Activated CD4-positive, alpha-beta T cell treated with anti-CD3 and anti-CD28 coated beads for 48 hours (primary cell): Measurements from ENCODE around the gene FNBP1.
A peak's percentile ranks its signal among the peaks of the same experiment; 100 is the strongest.
"Not testable (repeated sequence)": the region's sequence is repeated elsewhere in the genome, so short reads cannot be mapped to it uniquely, and the experiment has no call there.

Experiments
- DNase-seq: peaks from one replicate; pipeline ENCODE4 v3.0.0-alpha.2; 2020

Gene FNBP1

DNA sequence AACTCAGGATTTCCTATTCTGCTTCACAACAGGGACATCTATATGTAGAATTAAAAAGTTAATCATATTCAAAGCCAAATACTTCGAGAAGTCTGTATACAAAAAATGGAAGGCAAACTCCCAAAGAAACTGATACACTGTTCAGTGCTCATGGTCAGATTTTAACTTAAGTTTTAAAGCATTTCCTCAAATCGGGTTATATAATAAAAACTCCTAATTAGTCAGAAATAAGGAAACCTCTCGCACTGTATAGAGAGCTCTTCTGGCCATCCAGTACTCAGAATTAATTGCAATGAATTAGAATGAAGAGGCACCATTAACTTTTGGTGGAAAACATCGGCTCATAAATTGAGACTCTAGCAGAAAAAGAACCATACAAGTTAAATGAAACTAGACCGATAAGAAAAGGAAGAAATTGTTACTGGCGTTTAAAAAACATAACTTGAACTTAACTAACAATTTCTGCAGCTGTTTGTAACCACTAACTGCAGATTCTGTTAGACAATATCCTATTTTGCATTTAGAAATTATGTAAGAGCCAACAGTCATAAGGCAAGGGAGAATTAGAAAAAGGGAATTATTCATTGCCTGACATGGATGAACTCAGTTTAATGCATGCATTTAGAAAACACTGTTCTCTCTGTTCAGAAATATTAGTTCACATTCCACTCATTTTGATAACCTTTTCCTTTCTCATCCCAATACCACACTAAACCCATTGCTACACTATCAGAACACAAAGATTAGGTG is 96.6 kb downstream of the FNBP1 start:
- DNase-seq: no peak

DNA sequence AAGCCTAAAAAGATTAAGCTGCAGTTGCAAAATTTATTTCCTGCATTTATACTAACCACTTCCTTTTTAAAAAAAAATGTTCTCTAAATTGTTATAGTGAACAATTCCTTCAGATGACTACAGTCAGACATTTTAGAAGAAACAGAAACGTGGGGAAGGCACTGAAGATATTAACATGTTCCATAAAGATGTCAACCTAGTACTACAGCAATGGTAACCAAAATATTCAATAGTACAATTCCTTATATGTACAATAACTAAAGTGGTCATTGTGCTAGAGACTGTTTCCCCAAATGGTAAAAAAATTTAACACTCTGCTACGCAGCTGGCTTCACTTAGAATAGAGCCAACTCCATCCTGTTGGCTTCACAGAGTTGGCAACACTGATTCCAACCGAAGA is 97.7 kb downstream of the FNBP1 start:
- DNase-seq: no peak

DNA sequence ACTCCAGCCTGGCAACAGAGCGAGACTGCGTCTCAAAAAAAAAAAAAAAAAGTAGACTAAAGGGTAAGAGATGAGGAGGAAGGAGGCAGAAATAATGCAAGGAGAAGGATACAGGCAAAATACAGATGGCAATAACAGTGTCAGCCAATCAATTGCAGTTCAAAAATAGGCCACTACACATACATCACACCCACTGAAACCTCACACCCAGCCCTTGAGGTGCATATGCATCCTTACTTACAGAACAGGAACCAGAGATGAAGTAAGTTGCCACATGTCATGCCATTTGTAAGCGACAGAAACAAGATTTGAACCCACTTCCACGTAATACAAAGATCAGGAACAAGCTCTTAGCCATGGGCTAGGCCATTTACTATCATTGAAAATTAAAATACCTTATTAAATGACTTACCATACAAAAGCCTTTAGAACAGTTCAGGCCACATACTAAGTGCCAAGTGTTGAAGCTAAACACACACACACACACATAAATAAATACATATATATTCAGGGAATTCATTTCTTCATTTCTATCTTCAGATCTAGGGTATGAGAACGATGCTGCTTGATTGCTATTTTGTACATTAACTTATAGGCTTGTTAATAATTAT is 98.4 kb downstream of the FNBP1 start:
- peak; percentile 66 for DNase-seq

DNA sequence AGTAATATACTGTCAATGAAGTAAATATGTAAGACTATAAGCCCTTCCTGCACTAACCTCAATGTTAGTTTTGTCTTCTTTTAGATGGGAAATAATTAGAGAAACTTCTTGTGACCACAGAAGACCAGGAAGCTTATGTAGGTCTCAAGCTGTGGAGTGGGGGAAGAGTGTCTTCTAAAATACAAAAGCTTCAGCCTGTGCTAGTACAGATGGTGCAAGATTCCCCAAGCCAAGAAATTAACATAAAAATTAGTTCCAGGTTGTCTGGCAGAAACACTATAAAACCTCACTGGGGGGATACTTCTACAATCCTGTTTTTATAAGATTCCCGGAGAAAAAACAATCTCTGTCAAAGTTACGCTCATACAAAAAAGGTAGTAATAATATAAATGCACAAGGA is 103.6 kb downstream of the FNBP1 start:
- no peak for DNase-seq

DNA sequence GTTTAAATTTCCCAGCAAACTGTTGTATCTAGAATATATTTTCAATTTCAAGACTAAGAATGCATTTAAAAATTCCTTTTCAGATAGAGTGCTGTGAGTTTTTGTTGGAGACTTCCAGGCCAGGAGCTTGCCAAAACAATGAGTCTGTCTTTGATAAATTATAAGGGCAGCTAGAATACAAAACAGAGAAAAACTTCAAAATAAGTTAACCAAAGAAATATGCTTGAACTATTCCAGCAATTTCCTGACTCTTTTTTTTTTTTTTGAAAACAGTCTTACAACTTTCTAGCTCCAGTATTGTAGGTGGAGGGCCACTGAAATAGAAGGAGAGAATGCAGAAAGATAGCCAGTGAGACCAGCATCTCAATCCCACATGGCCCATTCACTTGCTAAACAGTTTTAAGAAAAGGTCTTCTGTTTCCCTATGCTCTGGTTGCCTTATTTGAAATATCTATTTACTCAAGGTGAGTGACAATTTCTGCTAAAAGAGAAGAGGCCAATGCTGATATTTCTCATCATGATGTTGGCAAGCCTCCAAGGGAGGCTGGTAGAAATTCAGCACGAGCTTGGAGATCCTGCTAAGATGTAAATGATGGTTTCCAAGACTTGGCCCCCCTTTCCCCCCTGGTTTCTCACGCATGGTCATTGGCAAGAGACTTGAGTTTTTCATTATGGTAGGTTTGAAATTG is 104.6 kb downstream of the FNBP1 start:
- DNase-seq: no peak

DNA sequence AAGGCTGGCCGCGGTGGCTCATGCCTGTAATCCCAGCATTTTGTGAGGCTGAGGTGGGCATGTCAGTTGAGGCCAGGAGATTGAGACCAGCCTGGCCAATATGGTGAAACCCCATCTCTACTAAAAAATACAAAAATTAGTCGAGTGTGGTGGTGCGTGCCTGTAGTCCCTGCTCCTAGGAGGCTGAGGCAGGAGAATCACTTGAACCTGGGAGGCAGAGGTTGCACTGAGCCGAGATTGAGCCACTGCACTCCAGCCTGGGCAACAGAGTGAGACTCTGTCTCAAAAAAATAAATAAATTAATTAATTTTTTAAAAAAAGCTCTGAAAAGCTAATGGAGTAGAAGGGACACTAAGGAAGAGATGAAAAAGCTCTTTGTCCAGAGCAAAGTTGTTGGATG is 105.1 kb downstream of the FNBP1 start:
- not testable (repeated sequence) for DNase-seq

DNA sequence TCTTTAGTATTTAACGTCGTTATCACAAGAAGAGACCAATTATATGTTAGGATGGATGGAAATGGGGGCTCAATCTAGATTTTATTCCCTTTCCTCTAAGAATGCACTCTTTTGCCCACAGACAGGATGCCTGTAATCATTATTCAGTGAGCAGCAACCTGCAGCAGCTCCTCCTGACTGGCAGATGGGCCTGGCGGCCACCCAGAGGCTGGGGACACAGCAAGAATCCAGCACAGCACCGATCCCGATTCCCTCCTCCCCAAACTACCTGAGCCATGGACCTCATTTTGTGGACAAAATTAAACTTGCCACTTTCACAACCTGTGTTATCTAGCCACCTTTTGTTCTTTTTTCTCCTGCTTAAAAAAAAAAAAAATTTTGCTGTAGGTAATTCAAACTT is 106.8 kb downstream of the FNBP1 start:
- no peak for DNase-seq

DNA sequence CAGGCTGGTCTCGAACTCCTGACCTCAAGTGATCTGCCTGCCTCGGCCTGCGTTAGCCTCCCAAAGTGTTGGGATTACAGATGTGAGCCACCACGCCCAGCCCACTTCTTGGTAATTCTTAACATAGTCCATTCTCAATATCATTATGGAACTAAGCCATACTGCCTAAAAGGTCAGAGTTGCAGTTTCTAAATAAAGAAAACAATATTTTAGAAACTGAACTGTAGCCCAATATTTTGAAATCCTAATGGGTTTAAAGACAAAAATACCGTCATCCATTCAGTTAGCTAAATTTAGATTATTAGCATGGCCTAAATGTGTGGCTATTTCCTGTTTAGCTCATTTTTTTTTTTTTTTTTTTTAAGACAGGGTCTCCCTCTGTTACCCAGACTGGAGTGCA is 108.2 kb downstream of the FNBP1 start:
- no peak for DNase-seq

DNA sequence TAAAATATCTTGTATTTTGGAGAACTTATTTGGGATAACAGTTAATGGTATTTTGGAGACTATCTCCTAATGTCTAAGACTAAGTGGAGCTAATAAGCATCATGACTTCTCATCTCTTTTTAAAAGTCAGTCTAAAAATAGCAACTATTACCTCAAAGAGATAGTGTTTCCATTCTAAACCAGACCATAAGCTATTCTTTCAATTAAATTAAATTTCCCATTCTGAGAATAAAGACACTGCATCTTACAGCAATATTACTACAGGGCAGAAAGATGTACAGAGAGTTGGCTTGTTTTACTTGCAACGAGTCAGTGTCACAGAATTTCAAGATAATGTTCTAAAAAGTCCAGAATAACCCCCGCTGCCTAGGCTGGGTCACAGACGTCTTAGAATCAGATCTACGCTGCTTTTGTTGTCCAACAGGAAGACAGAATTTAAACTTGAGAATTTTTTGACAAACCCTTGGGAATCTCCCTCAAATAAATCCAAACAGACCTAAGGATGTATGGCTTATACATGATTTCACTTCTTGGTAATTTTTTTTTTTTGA is 108.9 kb downstream of the FNBP1 start:
- no peak for DNase-seq

DNA sequence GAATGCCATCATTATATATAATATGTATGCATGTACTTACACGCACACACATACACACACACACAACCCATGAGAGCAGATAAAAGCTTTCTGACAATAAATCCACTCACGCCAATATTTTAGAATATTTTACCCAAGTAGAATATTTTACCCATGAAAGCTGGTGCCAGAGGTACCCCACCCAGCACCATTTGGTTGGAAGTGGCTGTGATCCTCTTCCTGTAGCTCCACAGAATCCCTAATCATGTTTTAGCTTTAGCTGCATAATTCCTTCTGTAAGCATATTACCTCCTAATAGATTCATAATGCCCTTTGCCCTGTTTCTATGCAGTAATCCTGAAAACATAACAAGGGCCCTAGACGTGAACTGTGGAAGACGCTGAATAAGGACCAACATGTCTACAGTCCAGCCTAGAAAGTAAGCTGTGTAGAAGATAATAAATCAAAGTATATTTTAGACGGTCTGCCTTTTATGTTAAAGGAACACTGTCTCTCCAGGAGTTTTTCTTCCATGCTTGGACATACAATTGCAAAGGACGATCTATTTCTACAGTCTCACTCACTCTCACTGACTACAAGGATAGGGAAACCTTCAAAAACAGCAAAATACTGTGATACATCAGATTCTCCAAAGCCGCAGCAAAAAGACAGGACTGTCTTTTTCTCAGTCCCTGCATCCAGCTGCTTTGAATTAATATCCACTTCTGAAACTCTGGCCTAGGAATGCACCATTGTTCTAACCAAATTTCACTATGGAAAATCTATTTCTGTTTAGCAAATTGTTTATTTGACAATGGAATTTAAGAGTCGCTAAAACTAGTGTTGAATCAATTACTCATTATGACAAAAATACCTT is 109.6 kb downstream of the FNBP1 start:
- no peak for DNase-seq

DNA sequence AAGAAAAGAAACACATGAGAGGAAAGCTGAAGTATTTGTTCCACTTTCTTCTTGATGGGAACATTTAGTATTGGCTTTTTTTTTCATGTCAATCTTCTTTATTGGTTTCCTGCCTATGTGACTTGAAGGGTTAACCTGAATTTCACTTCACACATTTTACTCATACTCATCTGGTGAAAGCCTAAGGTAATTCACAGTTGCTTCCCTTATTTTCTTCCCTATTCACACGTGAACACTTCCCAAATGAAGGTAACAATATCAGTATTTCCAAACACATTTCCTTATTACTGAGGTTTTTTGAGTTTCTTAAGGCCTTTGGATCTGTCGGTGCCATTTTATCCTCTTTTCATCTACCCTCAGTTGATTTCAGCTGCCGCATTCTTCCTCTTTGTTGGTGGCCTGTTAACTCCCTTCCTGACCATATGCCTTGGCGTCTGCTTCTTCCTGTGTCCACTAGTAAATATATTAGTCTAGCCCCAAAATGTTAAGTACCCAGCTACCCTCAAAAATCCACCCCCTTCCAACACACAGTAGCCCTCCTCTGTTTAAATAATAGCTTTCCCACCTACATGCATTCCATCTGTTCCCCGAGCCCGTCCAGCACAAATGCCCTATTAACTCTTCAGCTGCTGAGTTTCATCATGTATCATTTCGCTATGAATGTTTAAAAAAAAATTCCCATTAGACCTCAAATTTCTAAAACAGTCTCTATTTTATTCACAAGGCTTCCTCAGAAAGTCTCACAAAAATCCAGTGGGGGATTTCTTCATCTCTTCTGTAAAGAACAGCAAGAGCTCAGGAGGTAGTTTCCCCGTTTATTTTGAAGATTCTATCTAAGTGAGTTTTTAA is 110.5 kb downstream of the FNBP1 start:
- no peak for DNase-seq

DNA sequence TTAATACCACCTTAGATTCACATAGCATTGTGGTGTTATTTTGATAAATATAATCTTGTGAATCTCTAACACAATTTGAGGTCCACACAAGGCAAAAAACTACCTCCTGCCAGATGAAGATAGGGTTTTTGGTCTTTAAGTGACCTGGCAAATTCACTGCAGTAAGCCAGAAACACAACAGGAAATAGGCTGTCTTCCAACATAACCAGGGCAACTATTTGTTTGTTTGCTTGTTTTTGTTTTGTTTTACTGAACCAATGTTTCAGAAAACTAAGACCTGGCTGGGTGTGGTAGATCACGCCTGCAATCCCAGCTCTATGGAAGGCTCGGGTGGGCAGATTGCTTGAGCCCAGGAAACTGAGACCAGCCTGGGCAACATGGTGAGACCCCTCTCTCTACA is 112.2 kb downstream of the FNBP1 start:
- DNase-seq: no peak

DNA sequence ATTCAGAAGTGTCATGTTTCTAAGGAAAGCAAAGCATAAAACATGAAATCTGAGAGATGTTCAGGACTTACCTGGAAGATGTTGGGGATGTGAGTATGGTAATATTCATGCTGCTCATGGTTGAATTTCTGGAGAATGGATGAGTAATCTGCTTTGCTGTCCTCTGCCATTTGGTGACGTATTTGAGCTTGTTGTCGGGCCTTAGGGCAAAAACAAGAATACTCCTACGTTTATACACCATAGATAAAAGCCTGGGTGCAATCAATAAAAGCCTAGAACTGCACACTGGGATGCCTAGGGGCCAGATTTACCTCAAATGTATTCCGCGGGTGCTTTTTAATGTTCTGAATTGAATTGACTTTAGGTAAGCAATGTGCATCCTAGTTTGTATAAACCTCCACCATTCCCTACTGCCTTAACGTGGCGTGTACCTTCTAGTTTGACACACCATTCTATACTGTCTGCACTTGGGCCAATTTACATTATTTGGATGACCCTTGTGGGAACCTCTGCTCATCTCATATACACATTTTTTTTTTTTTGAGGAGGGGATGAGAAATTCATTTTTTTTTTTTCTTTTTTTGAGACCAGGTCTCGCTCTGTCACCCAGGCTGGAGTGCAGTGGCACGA is 113.4 kb downstream of the FNBP1 start:
- DNase-seq: peak; percentile 25

DNA sequence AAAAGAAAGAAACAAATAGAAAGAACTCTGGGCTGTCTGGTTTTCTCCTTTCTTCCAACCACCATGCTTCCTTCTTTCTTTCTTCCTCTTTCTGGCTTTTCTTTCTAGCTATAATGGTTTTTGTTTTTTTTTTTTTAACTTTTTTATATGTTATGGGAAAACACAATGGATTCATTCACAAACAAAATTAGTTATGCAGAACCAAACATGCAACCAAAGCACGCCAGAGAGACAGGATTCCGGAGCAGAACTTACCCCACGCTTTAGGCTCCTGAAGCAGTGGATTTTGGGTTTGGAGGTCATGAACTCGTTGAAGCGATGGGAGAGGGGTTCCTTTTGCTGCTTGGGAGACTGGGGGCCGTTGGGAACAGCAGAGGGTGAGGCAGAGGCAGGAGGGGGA is 119.4 kb downstream of the FNBP1 start:
- no peak for DNase-seq

DNA sequence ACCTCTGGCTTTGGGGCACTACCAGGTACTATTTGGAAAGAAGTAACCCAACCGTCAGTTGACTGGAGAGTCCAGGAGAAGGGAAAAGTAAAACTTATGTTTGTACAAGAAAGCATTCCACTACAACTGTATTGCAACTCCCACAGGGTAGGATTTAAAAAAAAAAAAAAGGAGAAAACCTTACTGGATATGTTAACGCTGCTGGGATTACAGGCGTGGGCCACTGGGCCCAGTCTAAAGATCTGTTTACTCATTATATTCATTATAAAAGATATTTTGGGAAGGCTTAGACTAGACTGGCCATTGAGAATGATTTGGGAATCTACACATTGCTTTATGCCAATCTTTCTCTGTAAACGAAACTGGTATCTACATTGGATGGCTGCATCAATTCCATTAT is 121.1 kb downstream of the FNBP1 start:
- DNase-seq: no peak

DNA sequence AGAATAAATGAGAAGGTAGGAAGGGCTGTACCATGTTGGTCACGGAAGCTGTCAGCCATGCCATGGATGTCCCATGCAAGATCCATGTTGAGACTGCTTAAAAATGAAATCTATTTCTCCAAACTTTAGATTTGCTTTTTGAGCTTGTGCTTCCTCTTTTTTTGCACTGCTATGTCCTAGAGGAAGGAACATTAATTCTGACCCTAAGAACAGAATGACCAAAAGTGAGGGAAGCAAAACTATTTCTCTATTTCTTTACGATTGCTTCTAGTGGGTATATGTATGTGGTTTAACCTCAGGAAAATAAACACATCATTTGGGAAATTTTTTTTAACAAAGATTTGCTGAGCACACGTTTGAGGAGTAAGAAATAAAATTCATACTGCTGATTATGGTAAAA is 123.1 kb downstream of the FNBP1 start:
- DNase-seq: no peak

DNA sequence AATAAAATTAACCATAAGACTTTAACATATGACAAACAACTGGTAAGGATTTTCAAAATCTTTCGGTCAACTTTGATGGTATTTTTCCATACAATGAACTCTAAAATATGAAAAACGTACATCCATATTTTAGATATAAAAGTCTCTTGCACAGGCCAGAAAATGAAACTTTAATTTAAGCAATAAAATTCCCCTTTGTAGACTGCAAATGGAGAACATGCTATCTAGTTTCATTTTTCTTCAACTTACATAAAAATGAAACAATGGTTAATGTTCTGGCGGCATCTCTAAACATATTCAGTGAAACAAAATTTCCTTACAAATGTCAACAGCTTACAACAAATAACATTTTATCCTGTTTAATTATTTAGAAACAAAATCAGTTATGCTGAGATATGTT is 123.7 kb downstream of the FNBP1 start:
- no peak for DNase-seq

DNA sequence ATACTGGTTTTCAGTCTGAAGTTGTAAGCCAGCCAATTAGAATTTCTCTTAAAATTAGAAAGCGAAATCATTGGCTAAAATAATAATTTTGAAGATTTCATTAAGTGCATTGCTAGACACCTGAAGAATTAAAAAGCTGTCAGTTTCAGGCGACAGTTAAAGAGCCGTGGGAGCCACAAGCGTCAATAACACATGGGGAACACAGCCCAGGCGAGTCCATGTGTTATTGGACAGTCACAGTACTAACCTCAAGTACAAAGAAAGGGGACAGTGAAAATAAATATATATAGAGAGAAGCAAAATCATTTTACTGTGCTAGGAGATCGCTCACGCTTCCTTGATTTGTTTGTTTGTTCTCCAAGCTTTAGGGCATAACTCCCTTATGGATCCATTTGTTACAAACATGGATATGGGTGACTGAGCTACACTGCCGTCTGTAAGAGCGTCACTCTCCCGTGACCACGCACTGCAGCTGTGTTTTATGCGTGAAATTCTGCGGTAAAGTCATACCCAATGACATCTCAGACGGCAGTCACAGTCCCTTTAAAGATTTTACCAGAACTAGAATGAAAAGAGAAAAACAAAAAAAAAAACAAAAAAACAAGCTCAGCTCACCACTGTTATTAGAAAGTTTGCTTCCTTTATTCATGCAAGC is 124.6 kb downstream of the FNBP1 start:
- DNase-seq: no peak

DNA sequence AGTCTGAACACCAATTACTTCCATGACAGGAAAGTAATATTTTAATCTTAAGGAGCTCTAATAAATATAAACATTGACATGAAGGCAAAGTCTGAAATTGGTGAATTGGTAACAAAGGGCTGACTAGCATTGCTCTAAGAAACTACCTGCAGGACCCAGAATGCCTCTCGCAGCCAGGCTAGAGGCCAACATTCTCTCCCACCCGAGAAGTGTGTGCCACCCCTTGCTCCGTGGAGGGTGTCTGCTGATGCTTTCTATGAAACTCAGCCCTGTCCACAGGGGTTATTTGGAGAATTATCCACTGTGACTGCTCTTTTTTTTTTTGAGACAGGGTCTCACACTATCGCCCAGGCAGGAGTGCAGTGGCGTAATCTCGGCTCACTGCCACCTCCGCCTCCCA is 126.3 kb downstream of the FNBP1 start:
- no peak for DNase-seq

DNA sequence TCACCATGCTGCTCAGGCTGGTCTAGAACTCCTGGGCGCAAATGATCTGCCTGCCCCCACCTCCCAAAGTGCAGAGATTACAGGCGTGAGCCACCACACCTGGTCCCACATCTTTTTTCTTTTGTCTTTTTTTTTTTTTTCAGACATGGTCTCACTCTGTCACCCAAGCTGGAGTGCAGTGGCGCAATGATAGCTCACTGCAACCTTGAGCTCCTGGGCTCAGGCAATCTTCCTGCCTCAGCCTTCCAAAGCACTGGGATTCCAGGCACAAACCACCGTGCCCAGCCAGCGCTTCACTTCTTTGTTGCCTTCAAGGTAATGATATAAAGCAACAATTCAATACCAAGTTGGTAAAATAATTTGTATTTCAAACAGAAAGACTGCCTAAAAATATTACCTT is 128.9 kb downstream of the FNBP1 start:
- DNase-seq: no peak
